A549 (cell line): ENCODE measurements around the gene MBP.

ENCODE experiments used
- BHLHE40 ChIP-seq: IDR thresholded peaks from 2 replicates; pipeline ENCODE4 v1.6.1; 2012; ENCODE audit warnings: low read depth, low read length, inconsistent platforms
- MAFK ChIP-seq: fragments of 450-650 bp; IDR thresholded peaks from 2 replicates; pipeline ENCODE4 v1.6.1; 2014; ENCODE audit not compliant: partially characterized antibody
- NR3C1 ChIP-seq: fragments of >200 bp; sonication (Bioruptor Twin); formaldehyde crosslinking; IDR thresholded peaks from 3 replicates; pipeline ENCODE4 v1.6.1; 2017
- POLR2A ChIP-seq: IDR thresholded peaks from 2 replicates; pipeline ENCODE4 v1.6.1; 2012; ENCODE audit warnings: mild to moderate bottlenecking, low read length
- TF ChIP-seq, protein P1 (sequence below): fragments of >200 bp; sonication (Bioruptor Twin); formaldehyde crosslinking; IDR thresholded peaks from 3 replicates; pipeline ENCODE4 v1.5.1; 2016

DNA sequence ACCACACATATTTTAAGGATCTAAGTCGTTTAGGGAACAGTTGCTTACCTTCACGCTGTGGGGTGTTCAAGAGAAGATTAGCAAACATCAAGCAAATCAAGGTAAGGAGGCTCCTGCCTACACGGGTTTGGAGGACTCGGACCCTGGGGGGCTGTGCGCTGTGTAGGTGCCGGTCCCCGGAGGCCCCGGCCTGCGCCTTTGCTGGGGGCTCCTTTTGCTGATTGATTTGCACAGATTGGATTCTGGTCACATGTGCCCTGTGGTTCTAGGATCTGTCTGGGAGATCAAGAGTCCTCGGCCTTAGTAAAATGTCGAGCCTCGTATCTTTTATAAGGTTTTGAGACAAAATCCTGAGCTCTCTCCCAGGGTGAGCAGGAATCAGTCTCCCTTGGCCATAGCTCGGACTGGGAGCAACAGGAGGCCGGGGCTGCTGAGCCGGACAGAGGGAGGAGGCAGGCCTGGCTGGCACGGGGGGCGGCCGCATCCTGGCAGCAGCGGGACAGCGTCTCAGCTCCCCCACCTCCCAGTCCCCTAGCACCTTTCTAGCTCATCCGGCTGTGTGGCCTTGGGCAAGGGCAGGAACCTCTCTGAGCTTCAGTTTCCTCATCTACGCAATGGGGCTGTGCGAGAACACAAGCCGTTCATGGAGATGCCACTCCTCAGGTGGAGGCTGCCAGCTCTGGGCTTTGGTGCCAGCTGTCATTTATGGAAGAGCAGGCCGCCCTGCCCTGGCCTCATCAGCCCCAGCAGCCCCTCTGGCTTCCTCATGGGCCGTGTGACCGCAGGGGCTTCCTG, 147.2 kb downstream of the MBP start:
- no peak for TF ChIP-seq NR3C1
- TF ChIP-seq, protein P1, sequence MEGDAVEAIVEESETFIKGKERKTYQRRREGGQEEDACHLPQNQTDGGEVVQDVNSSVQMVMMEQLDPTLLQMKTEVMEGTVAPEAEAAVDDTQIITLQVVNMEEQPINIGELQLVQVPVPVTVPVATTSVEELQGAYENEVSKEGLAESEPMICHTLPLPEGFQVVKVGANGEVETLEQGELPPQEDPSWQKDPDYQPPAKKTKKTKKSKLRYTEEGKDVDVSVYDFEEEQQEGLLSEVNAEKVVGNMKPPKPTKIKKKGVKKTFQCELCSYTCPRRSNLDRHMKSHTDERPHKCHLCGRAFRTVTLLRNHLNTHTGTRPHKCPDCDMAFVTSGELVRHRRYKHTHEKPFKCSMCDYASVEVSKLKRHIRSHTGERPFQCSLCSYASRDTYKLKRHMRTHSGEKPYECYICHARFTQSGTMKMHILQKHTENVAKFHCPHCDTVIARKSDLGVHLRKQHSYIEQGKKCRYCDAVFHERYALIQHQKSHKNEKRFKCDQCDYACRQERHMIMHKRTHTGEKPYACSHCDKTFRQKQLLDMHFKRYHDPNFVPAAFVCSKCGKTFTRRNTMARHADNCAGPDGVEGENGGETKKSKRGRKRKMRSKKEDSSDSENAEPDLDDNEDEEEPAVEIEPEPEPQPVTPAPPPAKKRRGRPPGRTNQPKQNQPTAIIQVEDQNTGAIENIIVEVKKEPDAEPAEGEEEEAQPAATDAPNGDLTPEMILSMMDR = no peak
- TF ChIP-seq MAFK = no peak
- no peak for TF ChIP-seq POLR2A
- no peak for TF ChIP-seq BHLHE40
